GM18858 (cell line): ENCODE data around the gene ATP4A.

ENCODE experiments used
- ATAC-seq: cut with Tn5 transposase; IDR thresholded peaks from one replicate; pipeline ENCODE4 v1.9.1; 2021; ENCODE audit not compliant: unreplicated experiment

ATP4A gene

DNA sequence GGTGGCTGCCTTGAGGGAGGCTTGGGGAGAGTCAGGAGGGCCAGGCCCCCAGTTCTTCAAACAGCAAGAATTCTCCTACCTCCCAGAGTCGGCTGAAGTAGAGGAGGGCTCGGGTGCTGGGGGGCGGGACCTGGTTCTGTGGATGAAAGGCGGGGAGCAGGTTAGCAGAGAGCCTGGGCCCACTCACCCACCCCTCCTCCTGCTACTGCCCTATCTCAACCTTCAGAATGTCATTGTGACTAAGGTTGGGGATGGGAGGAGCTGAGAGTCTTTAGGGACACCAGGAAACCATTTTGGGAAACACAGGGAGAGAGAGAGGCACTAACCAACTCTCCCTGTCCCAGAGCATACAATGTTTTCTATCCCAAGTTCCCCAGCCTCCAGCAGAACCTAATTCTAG is 60.7 kb downstream of the ATP4A start:
- no peak for ATAC-seq

DNA sequence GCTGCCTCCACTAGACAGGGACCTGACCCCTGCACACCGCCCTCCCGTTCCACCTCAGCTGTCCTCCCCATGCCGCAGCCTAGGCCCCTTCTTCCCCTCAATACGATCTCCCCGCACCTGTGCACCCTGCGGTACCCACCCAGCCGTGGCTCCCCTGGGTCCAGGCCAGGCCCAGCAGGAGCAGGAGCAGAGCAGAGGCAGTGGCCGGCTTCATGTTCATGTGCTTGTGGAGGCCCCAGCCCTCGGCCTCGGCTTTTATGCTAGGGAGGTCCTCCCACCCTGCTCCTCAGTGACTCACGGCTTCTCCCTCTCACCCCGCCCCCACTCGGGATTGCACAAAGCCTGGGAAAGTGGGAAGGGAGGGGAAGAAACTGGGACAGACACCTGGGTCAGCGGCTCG is 61.8 kb downstream of the ATP4A start:
- ATAC-seq = no peak

DNA sequence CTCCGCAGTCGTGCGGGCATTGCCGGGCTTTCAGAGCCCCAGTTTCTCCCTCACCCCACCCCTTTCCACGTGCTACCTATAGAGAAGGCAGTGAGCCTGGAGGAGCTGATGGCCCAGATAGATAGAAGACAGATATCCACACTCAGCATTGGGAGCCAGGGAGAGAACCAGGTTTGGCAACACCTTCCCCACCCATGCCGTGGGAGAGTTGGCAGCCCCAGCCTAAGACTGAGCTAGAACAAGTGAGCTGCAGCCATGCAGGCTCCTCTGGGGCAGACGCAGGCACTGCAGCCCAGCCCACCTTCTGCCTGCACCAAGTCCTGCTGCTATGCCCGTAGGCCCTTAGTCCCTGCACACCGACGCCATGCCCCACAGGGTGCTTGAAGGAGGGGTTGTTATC is 62.8 kb downstream of the ATP4A start:
- ATAC-seq = no peak
